Panc1 (cell line): ENCODE data around the gene RIN2. TPM values are rescaled to one million over a fixed set of nuclear protein-coding genes. Genes with fewer than 3 reads are reported as not detected.

Experiments
- ATAC-seq: fragments of 200-7000 bp; cut with Tn5 transposase; 2 replicates; pipeline ENCODE4 v1.9.1; 2020; ENCODE audit warnings: mild to moderate bottlenecking, moderate library complexity
- BruUV-seq: library from RNA; stranded (reverse); fragments of 400-500 nt; replicated peaks from 2 replicates; lab custom pipeline; 2021; lab: Mats Ljungman, UMichigan
- CTCF ChIA-PET: fragments of 300-600 bp; sonication (Branson Sonifier 250); formaldehyde crosslinking; loops from one replicate; lab custom pipeline; 2022; ENCODE audit warnings: antibody characterized with exemption; lab: Charles Lee
- POLR2A ChIA-PET: fragments of 300-600 bp; sonication (Branson Sonifier 250); formaldehyde crosslinking; loops from one replicate; lab custom pipeline; 2022; ENCODE audit warnings: antibody characterized with exemption; lab: Charles Lee
- DNase-seq: peaks from one replicate; pipeline ENCODE4 v3.0.0-alpha.2; 2010; ENCODE audit warnings: low read depth, low spot score
- H3K27ac ChIP-seq: 2 replicates; pipeline ENCODE4 v1.5.1; 2011; ENCODE audit warnings: mild to moderate bottlenecking, low read length, inconsistent platforms
- H3K27me3 ChIP-seq: fragments of 200-500 bp; sonication (Bioruptor generic); 2 replicates; pipeline ENCODE4 v1.6.0; 2014; ENCODE audit warnings: low read length, inconsistent platforms; ENCODE audit not compliant: control insufficient read depth, insufficient read depth
- H3K36me3 ChIP-seq: fragments of 200-500 bp; sonication (Bioruptor generic); 2 replicates; pipeline ENCODE4 v1.5.1; 2014; ENCODE audit warnings: inconsistent platforms, mild to moderate bottlenecking, low read length, moderate library complexity; ENCODE audit not compliant: control insufficient read depth, insufficient read depth
- H3K4me1 ChIP-seq: 2 replicates; pipeline ENCODE4 v1.5.1; 2011; ENCODE audit warnings: inconsistent platforms, mild to moderate bottlenecking, low read length, moderate library complexity; ENCODE audit not compliant: control insufficient read depth, insufficient read depth
- H3K4me3 ChIP-seq, 2 experiments: 2 replicates each; pipeline ENCODE4 v1.5.1; 2011 to 2012; ENCODE audit warnings: low read depth in 2 of 2, low read length in 2 of 2, mild to moderate bottlenecking in 2 of 2, inconsistent platforms in 1 of 2, moderate library complexity in 1 of 2
- H3K9me3 ChIP-seq: fragments of 200-500 bp; sonication (Bioruptor generic); 2 replicates; pipeline ENCODE4 v1.5.1; 2014; ENCODE audit warnings: low read depth, mild to moderate bottlenecking, inconsistent platforms, low read length, moderate library complexity; ENCODE audit not compliant: control insufficient read depth, insufficient read depth
- CTCF ChIP-seq: fragments of 450-650 bp; IDR thresholded peaks from 2 replicates; pipeline ENCODE4 v1.5.1; 2017; ENCODE audit warnings: mild to moderate bottlenecking
- POLR2AphosphoS5 ChIP-seq: IDR thresholded peaks from 2 replicates; pipeline ENCODE4 v1.6.1; 2012; ENCODE audit warnings: mild to moderate bottlenecking, low read depth, low read length, moderate library complexity
- REST ChIP-seq, 2 experiments: IDR thresholded peaks; 2 replicates each; pipeline ENCODE4 v1.6.1; 2011 to 2012; ENCODE audit warnings: low read depth in 2 of 2, control low read depth in 1 of 2, low read length in 1 of 2, mild to moderate bottlenecking in 1 of 2, moderate library complexity in 1 of 2; ENCODE audit not compliant: insufficient read depth in 1 of 2
- SIN3A ChIP-seq: IDR thresholded peaks from 2 replicates; pipeline ENCODE4 v1.6.1; 2012; ENCODE audit warnings: low read depth, mild to moderate bottlenecking, low read length, moderate library complexity, borderline replicate concordance; ENCODE audit not compliant: insufficient read depth
- TCF7L2 ChIP-seq: IDR thresholded peaks from 2 replicates; pipeline ENCODE4 v1.6.1; 2011; ENCODE audit warnings: mild to moderate bottlenecking, low read depth, low read length, inconsistent platforms
- in situ Hi-C: cut with HindIII; loops from 2 replicates; pipeline ENCODE4 v1.10.0; 2016; ENCODE audit warnings: low sequenced_read_pairs, low pct_unique_long_range_greater_than_20kb
- intact Hi-C: fragments of 100-400 bp; cut with micrococcal nuclease; formaldehyde crosslinking; loops from one replicate; pipeline ENCODE4 v1.10.0; 2022; ENCODE audit not compliant: unreplicated experiment
- total RNA-seq: library from RNA; stranded (reverse); gene quantifications from one replicate; pipeline ENCODE4 v1.2.1, GENCODE V29; 2021; ENCODE audit not compliant: unreplicated experiment

RIN2 gene
- total RNA-seq, 1 experiment from 2014 or later: 25.0 TPM

GRCh38 chr20:19787366-19787765, 29.3 kb downstream of the RIN2 start:
- Histone ChIP-seq H3K36me3 (no peaks in the 10 kb centered on the region), H3K4me3 (no peak overlapping the region), H3K27ac (peak overlapping the region; percentile 57; the same call in 1 of the 2 replicates), H3K9me3 (peaks cover 6% of the 10 kb centered on the region), H3K27me3 (no peaks in the 10 kb centered on the region), H3K4me1 (peaks cover 39% of the 10 kb centered on the region)
- no TSS peak for BruUV-seq
- TF ChIP-seq POLR2AphosphoS5 (no peak), CTCF (no peak), SIN3A (no peak), REST (IDR thresholded peaks at IDR 0.05; ENCODE audit: insufficient read depth in 1 of 2, low read depth in 2 of 2, low read length in 1 of 2) (no peak), TCF7L2 (no peak)
- intact Hi-C loops (no loop called here), in situ Hi-C loops (no loop called here)
- no peak for DNase-seq
- ATAC-seq: no peak
- CTCF ChIA-PET: interaction anchor here (0.6 kb wide), 1 partner anchor 95 kb away, joined by 3 read pairs; no protein-coding TSS in a partner anchor
- POLR2A ChIA-PET: no interaction called here

GRCh38 chr20:19789009-19789408, 31.0 kb downstream of the RIN2 start:
- no peak for DNase-seq
- peaks cover 27% of the 10 kb centered on the region for H3K4me1 ChIP-seq
- ChIA-PET POLR2A (interaction anchor here (0.5 kb wide), 1 partner anchor 1496 kb away, joined by 3 read pairs; no protein-coding TSS in a partner anchor), CTCF (interaction anchor here (0.6 kb wide), 1 partner anchor 119 kb away, joined by 3 read pairs; no protein-coding TSS in a partner anchor)
- H3K36me3 ChIP-seq: no peaks in the 10 kb centered on the region
- peak overlapping the region; percentile 46; the same call in 1 of the 2 replicates for H3K27ac ChIP-seq
- intact Hi-C loops: no loop called here
- no peak for ATAC-seq
- H3K27me3 ChIP-seq: no peaks in the 10 kb centered on the region
- BruUV-seq: no TSS peak
- TF ChIP-seq POLR2AphosphoS5 (no peak), TCF7L2 (no peak), REST (IDR thresholded peaks at IDR 0.05; ENCODE audit: insufficient read depth in 1 of 2, low read depth in 2 of 2, low read length in 1 of 2) (no peak)
- H3K9me3 ChIP-seq: peaks cover 6% of the 10 kb centered on the region
- in situ Hi-C loops: no loop called here
- no peak overlapping the region for H3K4me3 ChIP-seq
